NOMO-1 treated with dmso at 0.1 percent for 144 hours (cell line): ENCODE data around the gene MSL1.

Source experiments
- DNase-seq: peaks from one replicate; lab custom pipeline; 2025; ENCODE audit not compliant: unreplicated experiment; lab: John Stamatoyannopoulos, UW

The MSL1 gene

GRCh38 chr17:40121181-40122135 is at the start of gene MSL1:
Gene MSL1, plus strand, starts transcription at chr17:40121971. Its CDS starts 642 bp downstream, at chr17:40122613.
- DNase-seq: no peak

- no peak for DNase-seq
These were observed 49.6 kb upstream of the MSL1 start for GRCh38 chr17:40072040-40072734.

- no peak for DNase-seq
These were observed 48.9 kb upstream of the MSL1 start for GRCh38 chr17:40072735-40073346.

GRCh38 chr17:40073454-40074174 is 48.2 kb upstream of the MSL1 start:
- no peak for DNase-seq

GRCh38 chr17:40074175-40074512 is 47.6 kb upstream of the MSL1 start:
- no peak for DNase-seq

- no peak for DNase-seq
These were observed 46.9 kb upstream of the MSL1 start for GRCh38 chr17:40074871-40075200.

- DNase-seq: peak; percentile 33
These were observed 46.4 kb upstream of the MSL1 start for GRCh38 chr17:40075201-40075941.

GRCh38 chr17:40075942-40076498 is 45.8 kb upstream of the MSL1 start:
- no peak for DNase-seq

- DNase-seq: no peak
These were observed 45.2 kb upstream of the MSL1 start for GRCh38 chr17:40076591-40076990.

- no peak for DNase-seq
These were observed 42.2 kb upstream of the MSL1 start for GRCh38 chr17:40079545-40079944.

- no peak for DNase-seq
These were observed 37.3 kb upstream of the MSL1 start for GRCh38 chr17:40084477-40084876.

- DNase-seq: no peak
These were observed 35.4 kb upstream of the MSL1 start for GRCh38 chr17:40086150-40087044.

- DNase-seq: no peak
These were observed 34.5 kb upstream of the MSL1 start for GRCh38 chr17:40087049-40087794.

- no peak for DNase-seq
These were observed 33.7 kb upstream of the MSL1 start for GRCh38 chr17:40087903-40088718.

- DNase-seq: no peak
These were observed 32.5 kb upstream of the MSL1 start for GRCh38 chr17:40089077-40089895.

- no peak for DNase-seq
These were observed 31.3 kb upstream of the MSL1 start for GRCh38 chr17:40090237-40091119.
